GM12891 (cell line): ENCODE measurements around the gene PAQR7.

Experiments used
- POLR2A ChIP-seq: IDR thresholded peaks from 2 replicates; pipeline ENCODE4 v1.6.1; 2011; ENCODE audit warnings: low read depth, low read length, control low read depth
- POLR2AphosphoS5 ChIP-seq: IDR thresholded peaks from 2 replicates; pipeline ENCODE4 v1.6.1; 2011; ENCODE audit warnings: low read depth, low read length, control low read depth
- TAF1 ChIP-seq: IDR thresholded peaks from 2 replicates; pipeline ENCODE4 v1.6.1; 2011; ENCODE audit warnings: low read depth, low read length, control low read depth

GRCh38 chr1:25858494-25858893 is 17.0 kb downstream of the PAQR7 start:
- TF ChIP-seq POLR2AphosphoS5 (no peak), TAF1 (no peak), POLR2A (no peak)
